ENCODE measurements around the gene PTPRN2.

Gene PTPRN2

DNA sequence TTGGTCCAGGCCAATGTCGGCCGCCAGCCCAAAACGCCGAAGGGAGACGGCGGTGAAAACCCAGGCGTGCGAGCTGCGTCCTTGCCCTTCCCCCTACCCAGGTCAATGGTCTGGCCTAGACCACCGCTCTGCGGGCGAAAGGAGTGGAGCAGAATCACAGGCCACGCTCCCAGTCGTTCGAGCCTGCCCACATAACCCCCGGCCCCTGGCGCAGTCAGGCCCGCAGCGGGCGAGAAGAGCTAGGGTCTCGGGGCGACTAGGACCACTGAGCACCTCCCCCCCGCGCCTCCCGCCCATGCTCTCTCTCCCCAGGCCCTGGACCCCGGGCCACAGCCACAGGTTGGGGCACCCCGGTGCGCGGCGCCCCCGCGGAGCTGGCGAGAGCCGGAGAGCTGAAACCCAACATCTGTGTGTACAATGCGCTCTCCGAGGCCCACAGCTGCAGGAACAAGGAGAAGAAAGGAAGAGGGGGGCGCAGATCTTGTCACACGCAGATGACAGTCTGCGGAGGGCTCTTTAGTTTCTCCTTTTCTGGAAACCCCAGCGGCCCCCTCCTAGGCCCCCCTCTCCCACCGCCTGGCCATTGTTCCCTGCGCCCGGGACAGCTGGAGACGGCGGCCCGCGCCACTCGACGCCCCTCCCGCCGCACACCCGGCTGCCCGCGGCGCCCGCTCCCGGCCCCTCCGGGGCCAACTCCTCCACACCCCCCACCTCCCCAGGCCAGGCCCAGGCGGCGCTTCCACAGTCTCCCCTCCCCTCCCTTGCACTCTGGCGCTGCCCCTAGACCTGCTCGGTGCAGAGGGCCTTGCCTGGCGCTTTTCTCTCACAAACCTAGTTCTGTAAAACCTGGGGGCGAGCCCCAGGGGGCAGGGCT is 895.8 kb downstream of the PTPRN2 start:
- no peak for DNase-seq

DNA sequence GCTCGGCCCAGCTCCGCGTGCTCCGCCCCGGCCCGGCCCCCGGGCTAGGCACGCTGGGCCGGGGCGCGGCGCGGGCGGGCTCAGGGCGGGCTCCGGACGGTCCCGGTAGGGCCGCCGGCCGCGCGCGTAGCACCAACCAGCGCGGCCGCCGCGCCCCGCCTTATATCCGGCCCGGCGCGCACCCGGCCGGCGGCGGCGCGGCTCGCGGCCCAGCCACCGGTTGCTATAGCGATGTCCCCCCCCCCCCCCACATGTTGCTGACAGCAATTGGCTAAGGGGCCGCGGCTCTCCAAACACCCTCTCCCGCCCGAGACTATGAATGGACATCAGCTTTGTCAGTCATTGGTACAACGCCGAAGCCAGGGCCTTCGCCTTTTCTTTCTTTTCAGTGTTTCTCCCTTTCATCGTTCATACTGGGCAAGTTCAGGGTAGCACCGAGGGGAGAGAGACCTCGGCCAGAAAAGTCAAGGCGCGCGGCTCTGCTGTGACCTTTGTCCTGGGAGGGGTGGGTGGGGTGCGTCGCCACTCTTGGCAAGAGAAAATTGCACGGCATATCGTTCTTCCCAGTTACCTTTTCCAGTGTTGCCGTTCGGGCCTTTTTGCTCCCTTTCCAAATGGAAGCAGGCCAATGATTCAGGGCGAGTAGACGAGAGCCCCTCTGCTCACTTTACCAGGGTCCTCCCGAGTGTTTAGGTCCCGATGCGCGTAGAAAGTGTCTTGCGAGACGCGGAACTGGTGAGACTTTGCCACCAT is 896.6 kb downstream of the PTPRN2 start:
- DNase-seq: no peak

DNA sequence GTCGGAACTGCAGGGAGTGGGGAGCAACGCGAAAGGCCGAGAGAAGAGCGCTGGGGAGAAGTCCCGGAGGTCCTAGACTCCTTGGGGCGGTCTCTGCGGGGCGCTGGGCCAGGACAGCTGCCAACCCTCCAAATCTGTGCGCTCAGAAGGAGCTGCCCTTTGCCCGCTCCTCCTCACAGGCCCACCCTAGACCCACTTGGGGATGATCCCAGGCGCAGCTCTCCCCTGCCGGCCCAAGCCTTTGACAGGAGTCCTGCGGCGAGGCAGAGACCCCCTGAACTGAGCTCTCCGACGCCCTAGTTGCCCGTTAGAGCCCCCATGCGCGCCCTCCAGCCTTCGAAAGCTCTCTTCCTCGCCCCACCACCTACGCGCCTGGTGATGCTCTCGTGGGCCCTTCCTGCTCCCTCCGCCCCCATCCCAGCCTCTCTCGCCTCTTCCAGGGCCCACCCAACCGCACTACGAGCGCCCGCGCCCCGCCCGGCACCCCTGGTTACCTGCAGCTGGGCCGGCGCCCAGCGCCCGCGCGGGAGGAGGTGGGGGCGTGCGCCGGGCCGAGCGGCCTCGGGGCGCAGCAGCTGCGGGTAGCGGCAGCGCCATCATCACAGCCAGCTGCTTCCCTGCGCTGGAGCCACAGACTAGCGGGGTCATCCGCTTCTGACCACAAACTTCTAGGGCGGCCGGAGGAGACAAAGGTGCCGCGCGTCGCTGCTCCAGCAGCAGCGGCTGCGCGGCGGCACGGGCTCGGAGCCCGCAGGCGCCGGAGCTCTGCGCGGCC is 897.4 kb downstream of the PTPRN2 start:
- DNase-seq: no peak

DNA sequence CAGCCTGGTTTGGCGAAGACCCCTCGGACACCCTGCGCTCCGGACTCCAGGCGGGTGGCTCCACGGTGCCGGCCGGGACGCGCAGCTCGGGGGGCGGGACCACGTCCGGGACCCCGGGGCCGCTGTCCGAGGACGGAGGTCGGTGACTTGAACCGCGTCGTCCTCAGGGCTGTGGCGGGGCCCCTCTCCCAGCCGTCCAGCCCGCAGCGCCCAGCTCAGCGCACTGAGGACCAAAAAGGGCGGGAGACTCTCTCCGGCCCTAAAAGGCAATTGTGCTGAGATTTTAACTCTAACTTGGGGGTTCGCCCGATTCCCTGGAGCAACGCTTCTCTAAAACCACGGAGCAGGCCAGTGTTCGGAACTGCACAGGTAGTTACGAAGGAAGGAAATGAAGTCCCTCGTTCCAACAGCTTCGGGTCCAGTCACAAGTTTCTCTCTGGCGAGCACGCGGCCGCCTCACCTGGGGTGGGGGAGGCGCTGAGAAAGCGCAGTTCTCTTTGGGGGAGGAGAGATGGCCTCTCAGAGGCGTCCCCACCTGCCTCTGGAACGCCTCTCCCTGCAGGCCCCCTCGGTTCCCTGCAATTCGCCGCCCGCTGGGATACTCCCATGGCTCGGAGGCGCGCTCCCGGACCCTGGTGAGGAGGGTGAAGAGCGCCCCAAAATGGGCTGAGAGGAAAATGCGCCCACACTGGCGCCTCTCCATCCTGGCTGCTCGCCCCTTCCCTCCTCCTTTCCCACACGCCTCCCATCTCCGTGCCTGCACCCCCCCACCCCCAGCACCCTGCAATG is 898.2 kb downstream of the PTPRN2 start:
- no peak for DNase-seq

DNA sequence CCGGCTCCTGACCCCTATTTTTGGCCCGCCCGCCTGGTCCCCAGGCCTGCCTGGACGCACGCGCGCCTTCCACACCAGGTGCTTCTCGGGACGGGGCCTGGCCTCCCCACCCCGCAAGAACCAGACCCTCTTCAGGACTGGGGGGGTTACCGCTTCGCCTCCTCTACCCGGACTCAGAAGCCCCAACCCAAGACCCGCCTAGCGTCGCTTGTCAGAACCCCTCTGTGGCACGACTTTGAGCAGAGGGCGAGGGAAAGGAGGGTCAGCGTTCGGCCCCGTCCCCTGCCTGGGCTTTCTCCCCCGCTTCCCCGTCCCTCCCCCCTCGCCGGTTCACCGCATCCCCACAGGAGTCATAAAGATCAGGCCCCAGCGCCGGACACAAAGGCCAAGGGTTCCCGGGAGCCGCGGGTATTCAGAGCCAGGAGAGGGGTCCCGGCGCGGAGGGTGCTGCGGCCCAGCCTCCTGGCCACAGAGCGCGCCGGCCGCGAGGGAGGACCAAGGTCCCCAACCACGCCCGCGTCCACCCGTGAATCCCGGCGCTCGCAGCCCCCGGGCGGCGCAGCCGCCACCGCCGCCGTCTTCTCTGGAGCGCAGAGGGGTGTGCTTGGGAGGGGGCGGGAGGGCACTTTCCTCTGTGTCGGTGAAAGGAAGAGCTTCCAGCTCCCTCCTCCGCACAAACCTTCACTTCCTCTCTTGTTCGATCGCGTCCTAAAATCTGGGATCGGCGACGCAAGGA is 898.9 kb downstream of the PTPRN2 start:
- no peak for DNase-seq

DNA sequence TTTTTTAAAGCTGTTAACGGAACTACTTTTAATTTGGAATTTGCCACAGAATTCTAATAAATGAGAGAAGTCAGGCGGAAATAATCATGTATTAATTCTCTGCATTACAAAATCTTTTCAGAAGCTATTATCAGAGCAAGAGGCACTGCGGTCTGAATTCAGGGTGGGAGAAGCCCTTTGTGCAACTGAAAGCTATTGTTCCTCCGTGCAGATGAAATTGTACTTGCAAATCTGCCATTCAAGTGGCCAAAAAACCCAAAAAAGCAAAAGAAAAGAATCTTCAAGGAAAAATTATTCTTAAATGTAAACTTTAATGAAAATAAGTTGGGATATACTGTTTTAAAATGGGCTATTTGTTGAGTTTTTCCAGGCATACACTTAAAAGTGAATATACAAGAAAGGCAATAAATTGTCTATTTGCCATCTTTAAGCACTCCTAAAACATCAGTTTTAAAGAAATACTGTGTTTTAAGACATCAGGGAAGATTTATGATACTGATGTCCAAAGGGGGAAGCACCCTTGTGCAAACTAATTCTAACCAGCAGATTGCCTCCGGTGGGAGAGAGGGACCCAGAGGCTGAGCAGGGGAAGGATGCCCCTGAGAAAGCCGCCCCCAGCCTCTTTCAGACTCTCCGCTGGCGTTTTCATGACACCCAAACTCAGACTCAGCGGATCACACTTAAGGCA is 899.6 kb downstream of the PTPRN2 start:
- DNase-seq: no peak

DNA sequence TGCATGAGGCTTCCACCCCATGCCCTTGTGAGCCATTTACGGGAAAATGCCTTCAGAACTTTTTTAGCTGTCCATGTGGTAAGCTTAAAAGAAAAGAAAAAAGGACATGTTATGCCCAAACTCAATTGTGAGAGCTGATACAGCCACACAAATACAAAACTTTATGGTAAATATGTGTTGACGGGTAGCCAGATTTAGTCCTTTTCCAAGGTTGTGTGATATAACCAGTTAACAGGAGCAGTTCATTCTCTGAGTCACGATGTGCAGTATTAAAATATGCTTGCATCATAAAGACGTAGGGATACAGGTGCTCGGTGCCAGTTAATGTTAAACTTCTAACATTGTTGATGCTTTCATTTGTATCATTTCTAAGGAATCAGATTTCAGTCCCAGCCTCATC is 900.5 kb downstream of the PTPRN2 start:
- DNase-seq: no peak

DNA sequence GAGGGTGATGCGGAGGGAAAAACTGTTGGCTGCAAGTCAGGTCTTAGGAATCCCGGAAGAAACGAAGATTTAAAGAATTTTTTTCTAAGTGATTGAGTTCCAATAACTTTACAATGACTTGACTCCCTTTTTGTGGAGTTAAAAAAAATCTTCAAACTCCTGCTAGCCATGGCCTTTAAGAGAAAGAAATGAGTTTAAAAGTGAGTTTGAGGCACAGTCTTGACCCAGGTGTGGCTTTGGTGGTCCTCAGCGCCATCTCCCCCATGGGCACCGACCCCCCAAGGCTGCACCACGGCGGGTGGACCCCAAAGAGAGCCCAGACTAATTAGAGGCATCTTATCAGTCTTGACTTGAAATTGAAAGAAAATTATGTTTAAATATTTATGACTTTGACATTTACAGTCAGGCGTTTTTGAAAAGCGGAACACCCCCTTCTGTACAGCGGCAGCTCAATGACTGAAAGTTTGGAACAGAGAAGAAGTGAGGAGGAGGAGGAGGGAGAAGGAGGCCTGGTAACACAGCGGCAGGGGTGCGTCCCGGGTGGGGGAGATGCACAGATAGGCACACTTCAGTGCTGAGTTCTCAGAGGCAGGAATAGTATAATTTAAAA is 901.2 kb downstream of the PTPRN2 start:
- no peak for DNase-seq

DNA sequence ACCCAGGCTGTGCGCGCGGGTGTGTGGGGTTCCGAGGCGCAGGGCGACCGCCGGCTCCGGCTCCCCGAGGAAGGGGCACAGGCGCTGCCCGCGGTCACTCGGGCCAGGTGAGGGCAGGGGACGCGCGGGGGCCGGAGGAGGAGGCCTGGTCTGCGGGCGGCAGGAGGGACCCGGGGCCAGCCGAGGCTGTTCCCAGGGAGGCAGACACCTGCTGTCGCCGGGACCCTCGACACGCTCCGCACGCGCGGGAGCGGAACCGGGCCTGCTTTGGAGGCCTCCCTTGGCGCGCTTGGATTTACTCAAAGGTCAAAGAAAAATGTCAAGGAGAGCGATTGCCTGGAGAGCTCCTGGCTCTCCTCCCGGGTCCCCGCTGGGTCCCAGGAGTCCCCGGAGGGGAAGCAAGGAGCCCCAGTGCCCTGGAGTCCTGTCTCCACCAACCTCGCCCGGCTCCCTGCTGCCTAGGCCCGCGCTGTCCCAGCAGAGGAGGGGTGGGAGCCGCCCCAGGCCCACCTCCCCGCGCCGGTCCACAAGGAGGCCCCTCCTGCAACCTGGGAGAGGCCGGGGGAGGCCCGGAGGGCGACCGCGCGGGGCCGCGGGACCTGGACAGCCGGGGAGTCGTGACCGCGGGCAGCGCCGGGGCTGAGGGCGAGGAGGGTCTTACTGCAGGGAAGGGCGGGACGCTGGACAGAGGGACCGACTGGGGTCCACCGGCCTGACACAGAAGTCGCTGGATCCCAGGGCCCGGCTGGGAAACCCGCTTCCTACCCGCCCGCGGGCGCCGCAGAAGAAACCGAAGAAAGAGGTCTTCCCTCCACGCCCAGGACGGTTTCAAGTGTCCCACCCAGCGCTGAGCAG is 902.0 kb downstream of the PTPRN2 start:
- no peak for DNase-seq

DNA sequence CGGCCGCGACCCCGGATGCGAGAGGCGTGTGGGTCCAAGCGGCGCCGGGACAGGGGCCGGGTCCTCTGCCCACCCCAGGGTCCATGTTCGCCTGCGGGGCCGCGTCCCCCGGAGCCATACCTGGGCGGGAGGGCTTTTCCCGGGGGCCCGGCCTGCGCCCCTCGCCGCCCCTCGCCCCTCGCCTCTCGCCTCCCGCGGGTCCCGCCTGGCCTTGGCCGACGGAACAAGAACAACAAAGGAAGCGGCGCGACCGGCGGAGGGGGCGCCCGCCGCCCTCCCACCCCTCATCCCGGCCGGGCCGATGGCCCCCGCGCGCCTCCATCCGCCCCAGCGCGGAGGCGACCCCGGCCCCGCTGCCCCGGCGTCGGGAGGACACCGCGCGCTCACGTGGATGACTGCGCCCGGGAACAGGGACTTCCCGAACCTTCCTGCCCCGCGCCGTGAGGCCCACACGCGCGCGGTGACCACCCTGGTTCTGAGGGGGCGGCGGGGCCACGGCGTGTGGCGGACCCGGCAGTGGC is 902.7 kb downstream of the PTPRN2 start:
- DNase-seq: no peak

DNA sequence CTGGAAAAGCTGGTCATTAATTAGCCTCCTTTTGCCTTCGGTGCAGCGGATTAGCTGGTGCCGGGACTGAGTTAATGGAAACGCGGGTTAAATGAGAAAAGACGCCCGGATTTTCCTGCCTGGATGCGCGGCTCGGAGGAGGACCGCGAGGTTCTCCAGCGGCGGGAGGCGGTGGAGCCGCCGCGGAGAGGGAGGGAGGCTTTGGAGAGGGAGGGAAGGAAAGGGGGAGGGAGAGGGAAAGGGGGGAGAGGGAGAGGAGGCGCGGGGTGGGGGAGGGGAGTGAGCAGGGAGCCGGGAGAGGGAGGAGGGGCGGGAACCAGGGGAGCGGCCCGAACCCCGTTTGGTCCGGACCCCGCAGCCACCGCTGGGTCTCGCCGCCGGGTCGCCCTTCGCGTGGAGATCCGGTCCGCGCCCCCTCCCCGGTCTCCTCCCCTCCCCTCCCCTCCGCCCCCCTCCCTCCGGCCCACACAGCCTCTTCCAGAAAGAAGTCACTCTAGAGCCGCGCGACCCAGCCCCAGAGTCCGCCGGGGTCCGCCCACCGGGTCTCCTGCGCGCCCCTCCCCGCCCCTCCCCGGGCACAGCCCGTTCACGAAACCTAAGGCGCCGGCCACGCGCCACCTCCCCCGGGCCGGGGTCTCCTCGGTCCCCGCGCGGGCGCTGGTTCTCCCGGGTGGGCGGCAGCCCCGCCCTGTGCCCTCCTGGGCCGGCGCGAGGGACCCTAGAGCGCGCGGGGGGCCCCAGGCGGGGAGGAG is 903.3 kb downstream of the PTPRN2 start:
- DNase-seq: no peak

DNA sequence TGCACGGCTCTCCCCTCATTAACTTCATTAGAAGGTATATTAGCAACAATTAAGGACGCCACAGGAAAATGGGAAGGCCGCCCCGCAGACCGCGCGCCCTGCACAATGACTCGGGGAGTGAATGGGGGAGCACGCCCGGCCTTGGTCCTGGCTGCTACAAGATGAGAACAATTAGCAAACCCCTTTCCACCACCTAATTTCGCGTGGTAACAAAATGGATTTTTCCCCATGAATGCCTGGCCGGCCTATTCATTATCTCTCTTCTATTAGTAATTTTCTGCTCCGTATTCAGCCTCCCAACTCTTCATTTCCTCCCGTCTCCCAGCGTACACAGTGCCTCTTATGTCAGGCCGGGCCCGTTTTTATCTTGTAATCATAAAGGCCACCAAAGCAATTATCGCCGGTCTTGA is 903.9 kb downstream of the PTPRN2 start:
- DNase-seq: no peak

DNA sequence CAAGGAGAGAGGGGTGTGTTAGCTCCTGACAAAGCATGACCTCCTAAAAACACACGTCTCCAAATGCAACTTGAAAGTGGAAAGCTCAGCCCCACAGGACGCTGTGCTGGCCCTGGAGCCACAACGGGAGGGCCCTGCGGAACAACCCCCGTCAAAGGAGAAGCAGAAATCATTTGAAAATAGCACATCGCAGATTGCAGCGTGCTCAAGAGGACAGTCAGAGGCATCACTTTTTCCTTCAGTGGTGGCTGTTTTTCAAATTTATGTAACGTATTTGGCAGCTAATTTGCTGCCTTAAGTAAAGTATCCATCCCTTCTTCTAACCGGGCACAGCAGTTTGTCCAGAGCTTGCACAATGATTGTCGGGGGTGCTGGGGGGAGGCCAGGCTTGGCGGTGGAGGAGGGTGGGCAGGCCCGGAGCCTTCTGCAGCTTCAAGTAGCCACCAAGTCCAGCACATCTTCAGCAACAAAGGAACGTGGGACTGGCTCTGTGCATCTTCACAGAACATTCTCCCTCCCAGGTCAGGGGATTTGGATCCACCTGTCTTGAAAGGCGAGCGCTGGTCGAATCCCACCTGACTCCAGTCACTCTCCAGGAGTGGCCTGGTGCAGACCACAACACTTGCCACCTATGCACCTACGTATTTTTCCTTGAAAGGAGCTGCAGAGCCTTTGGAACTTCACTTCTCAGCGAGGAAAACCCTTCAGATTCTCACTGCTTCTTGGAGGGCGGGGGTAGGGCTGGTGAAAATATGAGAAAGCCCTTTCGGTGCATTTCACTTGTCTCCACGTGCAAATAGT is 904.5 kb downstream of the PTPRN2 start:
- no peak for DNase-seq

DNA sequence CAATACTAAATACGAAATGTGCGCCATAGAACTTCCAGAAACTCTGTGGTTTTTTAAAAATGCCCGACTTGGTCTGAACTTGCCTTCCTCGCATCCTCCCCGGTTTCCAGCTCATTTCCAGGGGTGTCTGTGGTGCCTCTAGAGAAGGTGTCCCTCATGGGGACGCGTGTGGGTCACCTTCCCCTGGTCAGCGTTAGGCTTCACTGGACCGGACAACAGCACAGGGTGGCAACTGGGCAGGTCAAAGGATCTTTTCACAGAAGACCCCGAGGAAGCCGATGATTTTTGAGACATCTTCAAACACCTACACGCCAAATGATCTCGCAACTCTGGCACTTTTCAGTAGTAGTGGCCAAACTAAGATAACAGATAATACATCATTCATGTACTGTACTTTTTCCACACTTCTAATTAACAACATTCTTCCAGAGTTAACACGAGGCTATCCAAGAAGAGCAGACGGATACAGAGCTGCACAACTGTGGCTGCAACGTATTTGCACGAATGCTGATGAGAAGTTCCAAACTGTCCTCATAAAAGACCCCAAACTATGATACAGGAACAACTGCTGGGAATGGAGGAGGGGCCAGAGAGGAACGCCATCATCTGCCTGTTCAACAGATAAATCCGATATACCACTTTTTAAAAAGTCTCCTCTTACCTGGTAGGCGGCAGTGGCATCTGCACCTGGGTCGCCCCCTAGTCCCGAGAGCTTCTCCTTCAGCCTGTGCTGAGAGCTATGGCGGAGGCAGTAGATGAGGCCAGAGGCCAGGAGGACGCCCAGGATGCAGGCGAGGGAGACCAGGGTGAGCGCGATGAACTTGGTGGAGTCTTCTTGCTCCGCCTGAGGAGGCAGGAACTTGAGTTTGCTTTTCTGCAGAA is 905.3 kb downstream of the PTPRN2 start:
- no peak for DNase-seq

DNA sequence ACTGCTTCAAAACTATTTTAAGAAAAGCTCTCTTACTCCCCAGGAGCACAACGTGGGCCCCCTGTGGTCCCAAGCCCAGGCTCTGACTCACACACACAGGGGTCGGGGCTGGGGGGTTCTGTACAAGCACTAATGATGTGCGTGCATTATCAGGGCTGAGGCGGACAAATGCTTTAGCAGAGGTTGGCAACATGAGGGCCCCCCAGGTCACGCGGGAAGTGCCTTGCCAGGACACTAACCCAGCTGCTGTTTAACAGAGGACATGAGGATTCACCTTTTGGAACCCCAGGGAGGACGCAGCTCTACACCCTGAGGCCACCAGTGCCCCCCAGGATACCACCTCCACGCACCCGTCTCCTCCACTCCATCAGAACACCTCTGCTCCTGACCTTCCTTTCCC is 908.0 kb downstream of the PTPRN2 start:
- no peak for DNase-seq

DNA sequence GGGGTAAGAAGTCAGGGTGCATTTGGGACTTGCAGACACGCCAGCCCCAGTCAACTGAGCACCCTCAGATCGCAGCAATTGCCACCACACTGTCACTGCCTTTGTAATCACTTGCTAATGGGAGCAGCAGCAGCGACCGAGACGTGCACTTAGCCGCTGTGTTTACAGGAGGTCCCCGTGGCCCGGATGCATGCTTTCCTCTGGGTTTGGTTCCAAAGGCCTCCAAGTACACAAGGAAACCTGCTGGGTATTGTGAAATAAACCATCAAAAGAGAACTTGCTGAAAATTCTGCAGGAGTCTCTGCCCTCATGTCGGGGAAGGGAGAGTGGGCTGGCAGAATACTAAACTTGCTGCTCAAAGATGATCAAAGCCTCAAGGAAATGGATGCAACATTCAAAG is 909.1 kb downstream of the PTPRN2 start:
- no peak for DNase-seq
